GM20000 (cell line): ENCODE results near the gene ADCY3.
"Not testable (repeated sequence)": the region's sequence is repeated elsewhere in the genome, so short reads cannot be mapped to it uniquely, and the experiment has no call there.

ENCODE experiments used
- DNase-seq: peaks from one replicate; pipeline ENCODE4 v3.0.0; 2012; ENCODE audit warnings: low spot score
- TF ChIP-seq, protein P1 (sequence below): IDR thresholded peaks from 2 replicates; pipeline ENCODE4 v1.5.1; 2012; ENCODE audit warnings: mild to moderate bottlenecking, control low read depth; ENCODE audit errors: extremely low read depth, missing control alignments

ADCY3 gene

DNA sequence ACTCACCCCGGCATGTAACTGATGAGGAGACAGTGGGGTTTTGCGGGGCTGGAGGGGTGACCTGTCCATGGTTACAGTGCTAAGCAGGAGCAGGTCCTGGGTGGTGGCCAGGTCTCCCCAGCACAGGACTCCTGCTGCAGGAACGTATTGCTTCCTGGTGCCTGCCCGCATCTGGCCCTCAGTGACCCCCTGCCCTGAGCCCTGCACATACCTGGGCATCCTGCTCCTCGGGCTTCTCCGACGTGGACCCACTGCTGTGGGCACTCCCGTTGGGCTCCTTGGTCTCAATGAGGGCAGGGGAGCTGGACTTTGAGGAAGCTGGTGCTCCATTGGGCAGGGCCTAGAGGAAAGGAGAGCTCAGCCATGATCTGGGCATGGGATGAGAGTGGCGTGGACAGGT lies 83.3 kb downstream of the ADCY3 start:
- no peak for DNase-seq
- TF ChIP-seq, protein P1, sequence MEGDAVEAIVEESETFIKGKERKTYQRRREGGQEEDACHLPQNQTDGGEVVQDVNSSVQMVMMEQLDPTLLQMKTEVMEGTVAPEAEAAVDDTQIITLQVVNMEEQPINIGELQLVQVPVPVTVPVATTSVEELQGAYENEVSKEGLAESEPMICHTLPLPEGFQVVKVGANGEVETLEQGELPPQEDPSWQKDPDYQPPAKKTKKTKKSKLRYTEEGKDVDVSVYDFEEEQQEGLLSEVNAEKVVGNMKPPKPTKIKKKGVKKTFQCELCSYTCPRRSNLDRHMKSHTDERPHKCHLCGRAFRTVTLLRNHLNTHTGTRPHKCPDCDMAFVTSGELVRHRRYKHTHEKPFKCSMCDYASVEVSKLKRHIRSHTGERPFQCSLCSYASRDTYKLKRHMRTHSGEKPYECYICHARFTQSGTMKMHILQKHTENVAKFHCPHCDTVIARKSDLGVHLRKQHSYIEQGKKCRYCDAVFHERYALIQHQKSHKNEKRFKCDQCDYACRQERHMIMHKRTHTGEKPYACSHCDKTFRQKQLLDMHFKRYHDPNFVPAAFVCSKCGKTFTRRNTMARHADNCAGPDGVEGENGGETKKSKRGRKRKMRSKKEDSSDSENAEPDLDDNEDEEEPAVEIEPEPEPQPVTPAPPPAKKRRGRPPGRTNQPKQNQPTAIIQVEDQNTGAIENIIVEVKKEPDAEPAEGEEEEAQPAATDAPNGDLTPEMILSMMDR, result no peak

- TF ChIP-seq, protein P1, result no peak
- DNase-seq, result no peak
Measured at GRCh38 chr2:24836206-24836605, 83.8 kb downstream of the ADCY3 start.

- not testable (repeated sequence) for DNase-seq
Measured at GRCh38 chr2:24835411-24835810, 84.6 kb downstream of the ADCY3 start.

DNA sequence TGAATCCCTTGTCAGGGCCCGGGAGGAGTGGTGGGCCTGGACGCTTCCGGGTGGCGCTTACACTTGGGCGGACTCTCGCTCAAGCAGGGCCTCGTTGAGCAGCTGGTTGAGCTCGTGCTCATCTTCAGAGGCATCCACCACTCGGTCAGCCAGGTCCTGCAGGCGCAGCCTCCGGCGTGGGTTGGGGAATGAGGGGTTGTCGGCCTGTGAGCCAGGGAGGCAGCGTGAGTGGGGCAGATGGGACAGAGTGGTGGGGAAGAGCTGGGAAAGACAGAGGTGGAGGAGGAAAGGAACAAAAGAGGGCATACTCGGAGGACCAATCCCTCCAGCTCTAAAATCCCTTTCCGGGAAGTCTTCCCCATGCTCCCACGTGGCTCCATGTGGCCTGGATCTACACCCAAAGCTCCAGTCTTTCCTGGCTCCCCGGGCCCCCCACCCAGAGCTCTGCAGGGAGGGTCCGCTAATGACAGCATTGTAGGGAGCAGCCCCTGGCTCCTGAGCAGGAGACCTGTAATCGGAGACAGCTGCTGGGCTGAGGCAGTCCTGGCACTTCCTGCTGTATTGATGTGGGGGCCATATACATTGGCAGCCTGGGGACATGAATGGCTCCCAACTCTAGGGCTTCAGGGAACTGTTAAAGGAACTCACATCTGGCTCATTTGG lies 85.2 kb downstream of the ADCY3 start:
- no peak for DNase-seq
- TF ChIP-seq, protein P1, result no peak

GRCh38 chr2:24833821-24834732 lies 86.0 kb downstream of the ADCY3 start:
- TF ChIP-seq, protein P1, result no peak
- no peak for DNase-seq

- no peak for DNase-seq
- TF ChIP-seq, protein P1, result no peak
Measured at GRCh38 chr2:24832931-24833701, 86.9 kb downstream of the ADCY3 start.

DNA sequence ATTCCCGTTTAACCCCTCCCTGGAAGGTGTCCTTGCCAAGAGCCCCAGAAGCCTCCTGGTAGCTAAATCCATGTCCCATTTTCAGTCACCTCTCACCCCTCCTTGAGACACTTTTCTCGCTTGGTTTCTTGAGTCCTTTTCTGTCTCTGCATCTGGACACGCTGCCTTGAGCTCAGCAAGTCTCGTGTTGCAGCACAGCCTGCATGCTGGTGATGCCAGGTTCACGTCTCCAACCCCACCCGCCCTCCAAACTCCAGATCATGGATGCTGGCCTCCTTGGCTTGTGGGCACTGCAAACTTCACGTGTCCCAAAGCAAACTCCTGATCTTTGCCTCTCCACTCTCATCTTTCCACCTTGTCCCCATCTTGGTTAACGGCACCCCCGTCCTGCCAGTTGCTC lies 87.5 kb downstream of the ADCY3 start:
- no peak for DNase-seq
- TF ChIP-seq, protein P1, result no peak
